ENCODE measurements around the gene RAP1GDS1. TPM values are rescaled to one million over a fixed set of nuclear protein-coding genes. Genes with fewer than 3 reads are reported as not detected.

RAP1GDS1 gene
- total RNA-seq, 4 donors from 2014 or later, result 36.2 to 40.9 (median 37.9) TPM

DNA sequence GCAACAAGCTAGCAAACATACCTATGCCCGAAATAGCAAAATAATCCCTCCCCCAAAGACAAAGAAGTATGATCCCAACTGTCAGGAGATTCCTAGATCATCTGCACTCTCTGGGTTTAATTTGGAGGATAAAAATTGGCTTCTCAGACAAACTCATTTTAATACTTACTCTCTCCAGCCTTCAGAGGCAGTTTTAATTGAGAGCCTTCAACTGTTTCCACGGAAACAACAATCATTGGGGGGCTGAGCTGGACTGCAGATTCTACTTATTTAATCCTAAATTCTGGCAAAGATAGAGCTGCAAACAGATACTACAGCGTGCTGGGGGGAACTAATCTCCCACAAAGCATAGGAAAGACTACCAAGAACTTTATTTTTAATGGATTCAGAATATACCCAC, 229.1 kb downstream of the RAP1GDS1 start:
- Histone ChIP-seq H3K9me3 (no peaks in the 10 kb centered on the region), H3K4me1 (peaks cover 36 to 46% of the 10 kb centered on the region in 2 donors), H3K27me3 (no peaks in the 10 kb centered on the region), H3K36me3 (no peaks in the 10 kb centered on the region), H3K27ac (peak overlapping the region in 2 of 3 donors; percentile 88 to 90), H3K4me3 (replicated peaks in 1 of 3) (no peak overlapping the region)
- intact Hi-C loops (cut with DNase I), result no loop called here
- WGBS, 2 donors, result 92 to 96% methylated on average over 3 of the region's 3 CpGs
- no peak for TF ChIP-seq POLR2A (IDR thresholded peaks at IDR 0.05)
- TF ChIP-seq, protein P1, sequence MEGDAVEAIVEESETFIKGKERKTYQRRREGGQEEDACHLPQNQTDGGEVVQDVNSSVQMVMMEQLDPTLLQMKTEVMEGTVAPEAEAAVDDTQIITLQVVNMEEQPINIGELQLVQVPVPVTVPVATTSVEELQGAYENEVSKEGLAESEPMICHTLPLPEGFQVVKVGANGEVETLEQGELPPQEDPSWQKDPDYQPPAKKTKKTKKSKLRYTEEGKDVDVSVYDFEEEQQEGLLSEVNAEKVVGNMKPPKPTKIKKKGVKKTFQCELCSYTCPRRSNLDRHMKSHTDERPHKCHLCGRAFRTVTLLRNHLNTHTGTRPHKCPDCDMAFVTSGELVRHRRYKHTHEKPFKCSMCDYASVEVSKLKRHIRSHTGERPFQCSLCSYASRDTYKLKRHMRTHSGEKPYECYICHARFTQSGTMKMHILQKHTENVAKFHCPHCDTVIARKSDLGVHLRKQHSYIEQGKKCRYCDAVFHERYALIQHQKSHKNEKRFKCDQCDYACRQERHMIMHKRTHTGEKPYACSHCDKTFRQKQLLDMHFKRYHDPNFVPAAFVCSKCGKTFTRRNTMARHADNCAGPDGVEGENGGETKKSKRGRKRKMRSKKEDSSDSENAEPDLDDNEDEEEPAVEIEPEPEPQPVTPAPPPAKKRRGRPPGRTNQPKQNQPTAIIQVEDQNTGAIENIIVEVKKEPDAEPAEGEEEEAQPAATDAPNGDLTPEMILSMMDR (IDR thresholded peaks at IDR 0.05), result no peak
- DNase-seq, result no peak

DNA sequence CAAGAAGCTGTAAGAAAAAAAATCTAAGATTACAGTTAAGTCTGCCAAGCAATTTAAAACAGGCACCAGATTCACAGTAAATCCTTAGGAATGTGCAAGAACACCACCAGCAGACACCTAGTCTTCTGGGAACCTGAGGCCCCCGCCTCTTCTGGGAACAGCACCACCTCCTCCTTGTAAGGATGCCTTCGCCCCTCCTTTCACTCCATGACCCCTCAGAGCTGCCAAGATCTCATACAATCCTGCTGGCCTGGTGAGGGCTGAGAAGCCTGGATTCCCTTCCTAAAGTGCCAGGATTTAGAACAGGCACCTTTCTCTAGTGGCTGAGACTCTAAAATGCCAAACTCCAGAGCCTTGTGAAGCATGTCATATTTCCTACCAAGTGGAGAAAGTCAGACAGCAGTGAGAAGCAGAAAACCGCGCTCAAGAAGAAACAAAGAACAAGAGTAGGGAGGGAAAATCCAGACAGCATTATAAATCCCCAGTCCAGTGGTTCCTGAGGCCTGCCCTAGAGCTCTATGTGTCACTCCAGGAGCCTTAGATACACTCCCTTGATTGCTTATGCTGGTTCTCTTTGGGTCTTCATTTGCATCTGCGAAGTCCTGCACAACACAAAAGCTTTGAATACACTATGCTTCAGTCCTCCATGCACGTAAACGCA, 230.8 kb downstream of the RAP1GDS1 start:
- H3K4me3 ChIP-seq (replicated peaks in 1 of 3), result no peak overlapping the region
- TF ChIP-seq, protein P1 (IDR thresholded peaks at IDR 0.05), result no peak
- no peak for TF ChIP-seq POLR2A (IDR thresholded peaks at IDR 0.05)
- H3K27me3 ChIP-seq, result no peaks in the 10 kb centered on the region
- intact Hi-C loops (cut with DNase I), result no loop called here
- WGBS, 2 donors, result 46 to 53% methylated on average over 7 of the region's 7 CpGs
- DNase-seq, result peak; percentile 85
- H3K27ac ChIP-seq, result peak overlapping the region; percentile 29 to 90 (median 88)
- H3K9me3 ChIP-seq, result no peaks in the 10 kb centered on the region
- peaks cover 46 to 61% of the 10 kb centered on the region in 2 donors for H3K4me1 ChIP-seq
- H3K36me3 ChIP-seq, result no peaks in the 10 kb centered on the region

DNA sequence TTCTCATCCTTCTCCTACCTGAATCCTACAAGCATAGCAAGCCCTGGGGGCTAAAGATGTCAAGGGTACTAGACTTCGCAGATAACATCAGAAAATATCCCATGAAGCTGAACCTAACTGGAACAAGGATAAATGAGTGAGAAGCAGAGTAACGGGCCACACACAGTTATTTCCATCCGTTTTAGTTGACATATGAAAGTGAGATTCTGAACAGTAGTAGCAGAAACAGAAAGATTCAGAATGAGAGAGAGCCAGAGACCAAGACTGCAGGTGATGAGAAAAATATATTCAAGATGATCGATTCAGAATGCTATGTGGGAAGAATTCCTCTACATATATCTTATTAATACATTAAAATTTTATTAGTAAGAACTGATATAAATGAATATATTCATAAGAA, 232.1 kb downstream of the RAP1GDS1 start:
- TF ChIP-seq, protein P1 (IDR thresholded peaks at IDR 0.05), result no peak
- DNase-seq, result no peak
- H3K36me3 ChIP-seq, result no peaks in the 10 kb centered on the region
- no peaks in the 10 kb centered on the region for H3K27me3 ChIP-seq
- H3K27ac ChIP-seq, result peak overlapping the region; percentile 29 to 90 (median 88)
- WGBS, 2 donors, result 65 to 91% methylated on average over 4 of the region's 4 CpGs
- peaks cover 59 to 73% of the 10 kb centered on the region in 2 donors for H3K4me1 ChIP-seq
- H3K4me3 ChIP-seq (replicated peaks in 1 of 3), result no peak overlapping the region
- intact Hi-C loops (cut with DNase I), result no loop called here
- H3K9me3 ChIP-seq, result no peaks in the 10 kb centered on the region

Other genes with a start within 250 kb of the RAP1GDS1 start
- 1 to 10 TPM; 1.5 to 2.8 (median 2.1) TPM for gene STPG2, start 117.9 kb upstream of the RAP1GDS1 start, total RNA-seq